HFF-Myc (cell line): ENCODE data around the gene DMAC2.

Source experiments
- DNase-seq: peaks from one replicate; pipeline ENCODE4 v3.0.0-alpha.2; 2011; ENCODE audit warnings: low read depth; ENCODE audit errors: extremely low read depth
- H3K4me3 ChIP-seq: replicated peaks from 2 replicates; pipeline ENCODE4 v1.5.1; 2011; ENCODE audit warnings: low read depth, mild to moderate bottlenecking, control low read depth, low read length
- CTCF ChIP-seq: IDR thresholded peaks from 2 replicates; pipeline ENCODE4 v1.5.1; 2012; ENCODE audit warnings: mild to moderate bottlenecking, low read depth, low read length, control low read depth; ENCODE audit errors: missing control alignments

Gene DMAC2

GRCh38 chr19:41449865-41450178, 10.1 kb upstream of the DMAC2 start:
- no peak overlapping the region for H3K4me3 ChIP-seq
- DNase-seq = no peak
- no peak for TF ChIP-seq CTCF

GRCh38 chr19:41449079-41449864, 9.6 kb upstream of the DMAC2 start:
- DNase-seq = no peak
- peak overlapping the region; percentile 21 for H3K4me3 ChIP-seq

GRCh38 chr19:41447732-41448332, 8.1 kb upstream of the DMAC2 start:
- TF ChIP-seq CTCF = no peak

More at GRCh38 chr19:41449079-41449864, 9.6 kb upstream of the DMAC2 start:
- TF ChIP-seq CTCF = peak; percentile 99

GRCh38 chr19:41445575-41445974, 5.9 kb upstream of the DMAC2 start:
- TF ChIP-seq CTCF = no peak
- DNase-seq = no peak

More at GRCh38 chr19:41447732-41448332, 8.1 kb upstream of the DMAC2 start:
- H3K4me3 ChIP-seq = no peak overlapping the region
- DNase-seq = no peak

GRCh38 chr19:41443813-41444455, 4.2 kb upstream of the DMAC2 start:
- TF ChIP-seq CTCF = no peak
- no peak for DNase-seq
- no peak overlapping the region for H3K4me3 ChIP-seq

More at GRCh38 chr19:41445575-41445974, 5.9 kb upstream of the DMAC2 start:
- H3K4me3 ChIP-seq = no peak overlapping the region

GRCh38 chr19:41442473-41443355, 3.0 kb upstream of the DMAC2 start, which contains the start of gene ERICH4:
ERICH4 (plus strand) TSS chr19:41443156; CDS start chr19:41443170, 14 bp downstream.
- TF ChIP-seq CTCF = no peak
- no peak within 1 kb of the TSS for H3K4me3 ChIP-seq
- no peak for DNase-seq
